MM.1S (cell line): ENCODE data around the gene RAB22A.

Source experiments
- DNase-seq: peaks from one replicate; pipeline ENCODE4 v3.0.0-alpha.2; 2015
- H2AFZ ChIP-seq: fragments of 300-600 bp; sonication (generic); 2 replicates; pipeline ENCODE4 v1.6.0; 2016; ENCODE audit warnings: antibody characterized with exemption, low read length
- H3F3A ChIP-seq: fragments of 300-600 bp; sonication (generic); 2 replicates; pipeline ENCODE4 v1.6.1; 2016; ENCODE audit warnings: mild to moderate bottlenecking, antibody characterized with exemption, low read length, moderate library complexity, mixed read lengths; ENCODE audit not compliant: insufficient read depth
- H3K27ac ChIP-seq: fragments of 300-600 bp; sonication (generic); 2 replicates; pipeline ENCODE4 v1.5.1; 2016; ENCODE audit warnings: mild to moderate bottlenecking, low read length
- H3K27me3 ChIP-seq: fragments of 300-600 bp; sonication (generic); replicated peaks from 2 replicates; pipeline ENCODE4 v1.6.0; 2016; ENCODE audit warnings: low read length; ENCODE audit not compliant: insufficient read depth
- H3K36me3 ChIP-seq: fragments of 300-600 bp; sonication (generic); replicated peaks from 2 replicates; pipeline ENCODE4 v1.6.1; 2016; ENCODE audit warnings: mild to moderate bottlenecking, low read length, mixed read lengths; ENCODE audit not compliant: insufficient read depth
- H3K4me1 ChIP-seq: fragments of 300-600 bp; sonication (generic); 2 replicates; pipeline ENCODE4 v1.6.1; 2016; ENCODE audit warnings: low read length, mixed read lengths
- H3K4me2 ChIP-seq: fragments of 300-600 bp; sonication (generic); 2 replicates; pipeline ENCODE4 v1.6.0; 2016; ENCODE audit warnings: low read depth, low read length
- H3K4me3 ChIP-seq: fragments of 300-600 bp; sonication (generic); 2 replicates; pipeline ENCODE4 v1.5.1; 2016; ENCODE audit warnings: low read length, mixed read lengths
- H3K79me2 ChIP-seq: fragments of 300-600 bp; sonication (generic); 2 replicates; pipeline ENCODE4 v1.6.1; 2016; ENCODE audit warnings: mixed run types, low read length, mixed read lengths
- H3K9ac ChIP-seq: fragments of 300-600 bp; sonication (generic); 2 replicates; pipeline ENCODE4 v1.6.1; 2016; ENCODE audit warnings: low read length, mixed read lengths
- H3K9me2 ChIP-seq: fragments of 300-600 bp; sonication (generic); replicated peaks from 2 replicates; pipeline ENCODE4 v1.6.1; 2016; ENCODE audit warnings: mild to moderate bottlenecking, low read length, mixed read lengths; ENCODE audit not compliant: insufficient read depth
- H3K9me3 ChIP-seq: fragments of 300-600 bp; sonication (generic); replicated peaks from 2 replicates; pipeline ENCODE4 v1.6.1; 2016; ENCODE audit warnings: mild to moderate bottlenecking, low read length, mixed read lengths; ENCODE audit not compliant: insufficient read depth
- H4K20me1 ChIP-seq: fragments of 300-600 bp; sonication (generic); 2 replicates; pipeline ENCODE4 v1.6.1; 2016; ENCODE audit warnings: mild to moderate bottlenecking, low read length, moderate library complexity, mixed read lengths; ENCODE audit not compliant: insufficient read depth
- EZH2 ChIP-seq: fragments of 300-600 bp; sonication (generic); optimal IDR thresholded peaks from 2 replicates; pipeline ENCODE3; 2017; ENCODE audit warnings: low read depth, mild to moderate bottlenecking, antibody characterized with exemption, low read length, mixed read lengths
- EZH2phosphoT487 ChIP-seq: fragments of 300-600 bp; sonication (generic); IDR thresholded peaks from 2 replicates; pipeline ENCODE4 v1.6.1; 2018; ENCODE audit warnings: antibody characterized with exemption, low read length
- TF ChIP-seq, protein P1 (sequence below): fragments of 300-600 bp; sonication (generic); IDR thresholded peaks from 2 replicates; pipeline ENCODE4 v1.5.1; 2016; ENCODE audit warnings: antibody characterized with exemption, low read length, mixed read lengths

RAB22A gene

DNA sequence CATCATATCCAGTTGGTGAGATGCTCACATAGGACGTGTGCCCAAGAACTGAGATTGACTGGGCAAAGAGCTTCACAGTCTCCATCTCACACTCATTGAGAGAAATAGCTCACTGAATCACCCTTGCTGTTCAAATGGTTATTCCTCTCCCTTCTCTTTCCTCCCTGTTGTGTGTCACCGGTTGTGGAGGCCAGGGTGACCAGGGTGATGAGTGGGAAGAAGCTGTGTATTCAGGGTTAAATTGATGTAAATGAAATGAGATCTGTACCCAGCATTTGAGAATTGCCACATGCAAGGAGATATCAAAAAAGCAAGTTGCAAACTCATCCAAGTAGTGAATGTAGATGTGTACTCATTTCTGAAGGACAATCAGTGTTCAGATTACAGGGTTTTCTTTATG lies 43.0 kb downstream of the RAB22A start:
- no peaks in the 10 kb centered on the region for H3K9me2 ChIP-seq
- H3K36me3 ChIP-seq, result no peaks in the 10 kb centered on the region
- H4K20me1 ChIP-seq, result no peaks in the 10 kb centered on the region
- no peak overlapping the region for H2AFZ ChIP-seq
- H3K4me3 ChIP-seq, result no peak overlapping the region
- H3F3A ChIP-seq, result no peaks in the 10 kb centered on the region
- TF ChIP-seq EZH2phosphoT487, result no peak
- H3K9ac ChIP-seq, result no peak overlapping the region
- H3K4me1 ChIP-seq, result no peaks in the 10 kb centered on the region
- DNase-seq, result no peak
- H3K9me3 ChIP-seq, result no peaks in the 10 kb centered on the region
- no peaks in the 10 kb centered on the region for H3K27me3 ChIP-seq
- no peak overlapping the region for H3K27ac ChIP-seq
- H3K79me2 ChIP-seq, result no peaks in the 10 kb centered on the region
- no peak overlapping the region for H3K4me2 ChIP-seq

DNA sequence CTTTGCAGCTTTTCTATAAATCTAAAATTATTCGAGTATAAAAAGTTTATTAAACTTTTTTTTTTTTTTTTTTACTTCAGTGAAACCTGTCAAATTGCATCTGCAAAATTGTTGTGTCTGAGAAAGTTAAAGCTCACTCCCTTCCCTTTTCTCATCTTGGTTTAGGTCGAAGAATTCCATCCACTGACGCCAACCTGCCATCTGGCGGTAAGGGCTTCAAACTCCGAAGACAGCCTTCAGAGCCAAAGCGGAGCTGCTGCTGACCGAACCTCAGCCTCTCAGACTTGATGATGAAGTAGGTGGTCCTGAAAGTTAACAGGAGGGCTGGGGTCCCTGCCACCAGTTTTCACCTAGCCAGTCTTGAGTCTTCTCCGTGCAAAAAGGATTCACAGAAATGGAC lies 49.9 kb downstream of the RAB22A start:
- peaks cover 3% of the 10 kb centered on the region; the same call in 1 of the 2 replicates for H3K36me3 ChIP-seq
- H2AFZ ChIP-seq, result no peak overlapping the region
- no peak for DNase-seq
- H3K9me3 ChIP-seq, result no peaks in the 10 kb centered on the region
- H3K27me3 ChIP-seq, result no peaks in the 10 kb centered on the region
- H3K9ac ChIP-seq, result no peak overlapping the region
- no peaks in the 10 kb centered on the region for H3F3A ChIP-seq
- no peaks in the 10 kb centered on the region for H4K20me1 ChIP-seq
- no peak overlapping the region for H3K4me2 ChIP-seq
- TF ChIP-seq EZH2 (no peak), EZH2phosphoT487 (no peak)
- TF ChIP-seq, protein P1, sequence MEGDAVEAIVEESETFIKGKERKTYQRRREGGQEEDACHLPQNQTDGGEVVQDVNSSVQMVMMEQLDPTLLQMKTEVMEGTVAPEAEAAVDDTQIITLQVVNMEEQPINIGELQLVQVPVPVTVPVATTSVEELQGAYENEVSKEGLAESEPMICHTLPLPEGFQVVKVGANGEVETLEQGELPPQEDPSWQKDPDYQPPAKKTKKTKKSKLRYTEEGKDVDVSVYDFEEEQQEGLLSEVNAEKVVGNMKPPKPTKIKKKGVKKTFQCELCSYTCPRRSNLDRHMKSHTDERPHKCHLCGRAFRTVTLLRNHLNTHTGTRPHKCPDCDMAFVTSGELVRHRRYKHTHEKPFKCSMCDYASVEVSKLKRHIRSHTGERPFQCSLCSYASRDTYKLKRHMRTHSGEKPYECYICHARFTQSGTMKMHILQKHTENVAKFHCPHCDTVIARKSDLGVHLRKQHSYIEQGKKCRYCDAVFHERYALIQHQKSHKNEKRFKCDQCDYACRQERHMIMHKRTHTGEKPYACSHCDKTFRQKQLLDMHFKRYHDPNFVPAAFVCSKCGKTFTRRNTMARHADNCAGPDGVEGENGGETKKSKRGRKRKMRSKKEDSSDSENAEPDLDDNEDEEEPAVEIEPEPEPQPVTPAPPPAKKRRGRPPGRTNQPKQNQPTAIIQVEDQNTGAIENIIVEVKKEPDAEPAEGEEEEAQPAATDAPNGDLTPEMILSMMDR, result no peak
- no peaks in the 10 kb centered on the region for H3K79me2 ChIP-seq
- no peaks in the 10 kb centered on the region for H3K9me2 ChIP-seq
- H3K27ac ChIP-seq, result no peak overlapping the region
- H3K4me1 ChIP-seq, result no peaks in the 10 kb centered on the region
- no peak overlapping the region for H3K4me3 ChIP-seq

DNA sequence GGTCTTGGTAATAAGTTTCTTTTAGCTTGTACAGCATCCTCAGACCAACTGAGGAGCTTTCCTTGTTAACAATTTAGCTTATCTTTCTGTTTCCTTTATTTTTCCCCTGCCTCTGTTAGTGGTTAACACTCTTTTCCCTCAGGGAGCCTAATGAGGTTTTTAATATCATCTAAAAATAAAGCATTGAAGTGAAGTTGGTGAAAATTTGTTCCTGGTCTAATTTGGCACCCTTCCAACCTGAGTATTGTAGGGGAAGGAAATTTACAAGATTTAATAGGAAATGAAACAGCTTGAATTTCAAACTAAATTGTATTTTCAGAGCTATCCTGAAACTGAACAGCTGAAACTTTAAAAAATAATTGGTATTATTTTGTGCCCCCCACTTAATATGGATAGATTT lies 51.4 kb downstream of the RAB22A start:
- no peaks in the 10 kb centered on the region for H3K9me2 ChIP-seq
- H3K4me2 ChIP-seq, result no peak overlapping the region
- TF ChIP-seq EZH2 (no peak), EZH2phosphoT487 (no peak)
- TF ChIP-seq, protein P1, result no peak
- no peaks in the 10 kb centered on the region for H3K4me1 ChIP-seq
- no peaks in the 10 kb centered on the region for H3K27me3 ChIP-seq
- no peak overlapping the region for H3K4me3 ChIP-seq
- DNase-seq, result no peak
- no peak overlapping the region for H2AFZ ChIP-seq
- H3K9ac ChIP-seq, result no peak overlapping the region
- H3K27ac ChIP-seq, result no peak overlapping the region
- no peaks in the 10 kb centered on the region for H3K79me2 ChIP-seq
- H3K36me3 ChIP-seq, result peaks cover 3% of the 10 kb centered on the region; the same call in 1 of the 2 replicates
- no peaks in the 10 kb centered on the region for H3K9me3 ChIP-seq
- H4K20me1 ChIP-seq, result no peaks in the 10 kb centered on the region
- no peaks in the 10 kb centered on the region for H3F3A ChIP-seq

DNA sequence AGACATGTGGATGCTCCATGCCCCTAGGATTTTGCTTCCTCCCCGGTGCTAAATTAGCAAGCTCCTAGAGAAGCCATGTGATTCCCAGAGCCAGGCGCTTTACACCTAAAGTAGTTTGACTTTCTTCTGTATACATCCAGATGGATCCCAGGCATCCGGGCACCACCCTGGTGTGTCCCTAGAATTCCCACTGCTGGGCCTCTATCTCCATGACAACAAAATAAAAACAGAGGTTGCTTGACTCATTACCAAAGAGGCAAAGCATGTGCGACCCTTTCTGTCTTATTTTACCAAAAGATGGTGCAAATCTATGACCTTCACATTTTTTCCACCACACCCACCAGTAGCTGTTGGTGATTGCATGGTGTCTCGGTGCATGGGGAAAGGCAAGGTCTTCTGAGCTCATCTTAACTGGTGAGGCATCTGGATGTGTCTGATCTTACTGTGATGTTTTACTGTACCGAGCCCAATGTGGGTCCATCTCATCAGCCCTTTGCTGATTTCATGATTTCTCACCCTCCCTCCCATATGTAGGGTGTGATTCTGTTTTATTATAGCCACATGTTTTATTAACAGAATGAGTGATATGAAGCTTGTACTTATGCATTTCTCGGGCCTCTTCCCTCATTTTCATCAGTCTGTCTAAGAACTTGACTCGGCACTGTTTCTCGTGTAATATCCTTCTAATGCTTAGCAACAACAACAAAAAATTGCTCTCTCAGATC lies 52.1 kb downstream of the RAB22A start:
- Histone ChIP-seq H3F3A (no peaks in the 10 kb centered on the region), H3K79me2 (no peaks in the 10 kb centered on the region), H3K4me1 (no peaks in the 10 kb centered on the region), H3K9ac (no peak overlapping the region), H3K9me2 (no peaks in the 10 kb centered on the region), H3K36me3 (peaks cover 3% of the 10 kb centered on the region; the same call in 1 of the 2 replicates), H3K4me3 (no peak overlapping the region), H2AFZ (no peak overlapping the region), H3K27me3 (no peaks in the 10 kb centered on the region), H3K4me2 (no peak overlapping the region), H4K20me1 (no peaks in the 10 kb centered on the region), H3K9me3 (no peaks in the 10 kb centered on the region), H3K27ac (no peak overlapping the region)
- TF ChIP-seq, protein P1, result no peak
- TF ChIP-seq EZH2phosphoT487 (no peak), EZH2 (no peak)
- no peak for DNase-seq
